Measurements from ENCODE around the gene EPB41.
"Not testable (repeated sequence)": the region's sequence is repeated elsewhere in the genome, so short reads cannot be mapped to it uniquely, and the experiment has no call there.

Gene EPB41

DNA sequence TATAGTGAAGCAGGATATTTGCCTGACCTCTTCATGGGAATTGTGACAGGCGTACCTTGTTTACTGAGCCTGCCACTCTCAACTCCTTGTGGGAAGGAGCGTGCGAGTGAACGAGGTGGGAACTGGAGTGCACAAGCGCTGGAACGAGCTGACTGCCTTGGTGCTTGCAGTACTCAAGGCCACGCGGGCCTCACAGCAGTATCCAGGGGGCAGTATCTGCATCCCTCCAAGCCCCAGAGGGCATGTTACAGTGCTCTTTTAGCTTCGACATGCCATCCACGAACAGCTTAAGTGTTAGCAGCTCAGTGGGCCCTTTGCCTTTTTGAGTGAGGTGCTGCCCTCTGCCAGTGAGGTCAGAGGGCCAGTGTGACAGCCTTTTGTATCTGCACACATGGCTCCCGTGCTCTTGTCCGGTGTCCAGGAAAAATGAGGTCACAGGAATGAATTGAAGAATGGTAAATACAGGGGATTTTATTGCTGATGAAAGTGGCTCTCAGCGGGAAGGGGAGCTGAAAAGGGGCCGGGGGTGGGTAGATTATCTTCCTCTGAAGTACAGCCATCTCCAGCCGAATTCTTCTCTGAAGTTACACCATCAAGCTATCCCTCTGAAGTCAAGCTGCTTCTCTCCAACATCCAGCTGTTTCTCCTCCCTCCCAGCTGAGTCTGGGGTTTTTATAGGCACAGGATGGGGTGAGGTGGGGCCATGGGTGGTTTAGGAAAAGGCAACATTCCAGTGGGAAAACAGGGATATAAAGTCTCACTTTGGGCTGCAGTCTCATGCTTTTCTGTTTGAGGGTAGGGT, 69.3 kb downstream of the EPB41 start:
- no peak for DNase-seq

DNA sequence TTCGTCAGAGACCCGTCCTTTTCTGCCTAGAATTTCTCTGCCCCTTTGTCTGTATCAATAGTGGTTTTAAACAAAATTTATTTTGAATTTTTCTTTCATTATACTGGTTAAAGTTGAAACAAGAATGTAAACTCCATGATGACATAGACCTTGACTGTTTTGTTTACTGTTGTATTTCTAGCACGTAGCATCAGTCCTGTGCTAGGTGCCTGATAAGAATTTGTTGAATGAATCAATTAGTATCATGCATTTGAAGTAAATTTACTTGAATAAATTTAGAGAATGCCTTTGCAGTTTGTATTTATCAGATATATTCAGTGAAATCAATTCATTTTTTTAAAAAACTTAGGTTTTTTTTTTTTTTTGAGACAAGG, 69.9 kb downstream of the EPB41 start:
- no peak for DNase-seq

DNA sequence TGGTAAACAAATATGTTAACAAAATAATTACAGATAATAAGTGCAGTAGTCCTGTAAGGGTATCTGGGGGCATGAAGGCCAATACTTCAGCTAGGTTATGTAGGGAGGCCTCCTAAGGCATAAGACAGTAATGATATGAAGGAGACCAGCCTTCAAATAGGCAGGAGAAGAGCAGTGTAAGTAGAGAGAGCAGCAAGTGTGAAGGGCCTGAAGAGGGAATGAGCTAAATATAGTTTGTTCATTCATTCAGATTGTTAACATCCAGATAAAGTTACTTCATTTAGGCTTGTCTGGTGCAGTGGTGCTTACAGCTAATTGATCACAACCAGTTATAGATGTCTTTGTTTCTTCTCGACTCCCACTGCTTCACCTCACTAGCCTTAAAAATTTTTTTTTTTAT, 71.1 kb downstream of the EPB41 start:
- no peak for DNase-seq

DNA sequence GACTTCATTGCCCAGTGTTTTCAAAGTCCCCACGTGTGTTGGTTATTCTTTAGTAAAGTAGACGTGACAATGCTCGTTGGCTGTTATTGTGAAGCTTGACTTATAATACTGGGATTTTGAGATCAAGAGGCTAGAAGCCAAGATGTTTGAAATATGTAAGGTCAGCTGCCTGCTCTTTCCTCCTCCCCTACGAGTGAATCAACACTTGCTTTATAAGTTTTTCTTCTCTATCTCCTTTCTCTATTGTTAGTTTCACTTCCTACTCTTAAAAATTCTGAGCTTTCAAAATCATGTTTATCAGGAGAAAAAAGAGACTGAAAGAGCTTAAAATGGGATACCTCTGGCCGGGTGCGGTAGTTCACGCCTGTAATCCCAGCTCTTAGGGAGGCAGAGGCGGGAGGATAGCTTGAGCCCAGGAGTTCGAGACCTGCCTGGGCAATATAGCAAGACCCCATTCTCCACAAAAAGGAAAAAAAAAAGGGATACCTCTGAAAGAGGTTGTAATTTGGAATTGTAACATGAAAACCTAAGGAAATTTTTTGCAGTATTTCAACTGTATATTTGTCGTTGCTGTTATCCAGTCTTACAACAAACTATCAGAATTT, 72.0 kb downstream of the EPB41 start:
- DNase-seq, result no peak

DNA sequence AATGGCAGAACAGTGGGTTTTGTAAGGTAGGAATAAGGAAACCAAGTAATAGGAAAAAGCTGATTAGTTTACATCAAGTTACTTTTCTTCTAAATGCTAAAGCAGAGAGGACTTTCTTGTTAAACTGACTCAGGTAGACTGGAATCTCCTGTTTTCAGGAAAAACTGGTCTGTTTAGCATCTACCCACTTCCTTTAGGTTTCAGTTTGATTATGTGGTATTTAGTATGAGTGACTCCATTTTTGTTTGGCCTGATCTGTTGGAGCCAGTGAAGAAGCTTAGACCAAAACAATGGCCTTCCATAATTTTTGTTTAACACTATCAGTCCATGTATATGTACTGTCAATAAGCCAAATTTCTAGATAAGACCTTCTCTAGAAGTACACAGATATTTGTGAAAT, 88.4 kb downstream of the EPB41 start:
- DNase-seq, result no peak

DNA sequence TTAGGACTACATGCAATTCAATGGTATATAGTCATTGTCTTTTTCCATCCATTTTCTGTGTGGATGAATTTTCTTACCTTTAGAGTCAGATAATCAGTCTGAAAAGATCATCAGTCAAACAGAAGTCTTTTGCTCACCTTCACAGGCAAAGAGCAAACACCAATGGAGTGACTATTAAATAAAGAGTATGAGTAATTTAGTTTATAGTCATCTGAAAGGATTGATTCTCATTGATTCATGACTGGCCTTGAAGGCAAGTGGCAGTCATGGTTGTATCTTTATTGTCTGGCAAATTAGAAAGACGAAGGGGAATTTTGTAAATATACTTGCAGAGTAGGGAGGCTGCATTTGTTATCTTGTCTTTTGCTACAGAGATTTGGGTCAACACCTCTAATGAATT, 89.9 kb downstream of the EPB41 start:
- DNase-seq, result no peak

DNA sequence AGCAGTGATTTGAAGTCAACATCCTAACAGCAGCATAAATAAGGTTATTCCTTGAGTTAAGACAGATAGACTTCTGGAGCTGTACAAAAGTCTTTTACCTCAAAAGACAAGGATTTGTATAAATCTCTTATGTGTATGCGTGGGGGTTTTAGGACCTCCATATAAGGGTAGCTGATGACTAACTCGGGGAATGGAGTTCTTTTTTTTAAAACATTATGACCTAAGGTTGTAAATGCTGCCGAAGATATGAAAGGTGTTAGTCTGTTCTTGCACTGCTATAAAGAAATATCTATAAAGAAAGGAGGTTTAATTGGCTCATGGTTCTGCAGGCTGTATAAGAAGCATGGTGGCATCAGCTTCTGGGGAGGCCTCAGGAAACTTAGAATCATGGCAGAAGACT, 90.4 kb downstream of the EPB41 start:
- no peak for DNase-seq

DNA sequence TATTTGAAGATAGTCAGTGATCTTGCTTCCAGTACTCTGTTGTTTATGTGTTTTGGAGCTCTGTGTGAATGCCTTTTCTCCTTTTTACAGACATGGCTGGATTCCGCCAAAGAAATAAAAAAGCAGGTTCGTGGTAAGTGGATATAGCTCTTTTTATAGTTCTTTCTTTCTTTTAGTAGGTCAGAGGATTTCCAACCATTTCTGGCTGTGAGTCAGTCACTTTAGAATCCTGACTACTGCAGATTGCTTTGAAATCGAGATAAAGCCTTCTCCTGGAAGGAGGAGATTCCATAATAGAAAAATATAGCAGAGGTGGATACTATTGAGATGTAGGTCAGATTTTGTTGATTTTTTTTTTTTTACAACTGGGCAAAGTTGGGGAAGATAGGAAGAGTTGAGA, 97.4 kb downstream of the EPB41 start:
- no peak for DNase-seq

DNA sequence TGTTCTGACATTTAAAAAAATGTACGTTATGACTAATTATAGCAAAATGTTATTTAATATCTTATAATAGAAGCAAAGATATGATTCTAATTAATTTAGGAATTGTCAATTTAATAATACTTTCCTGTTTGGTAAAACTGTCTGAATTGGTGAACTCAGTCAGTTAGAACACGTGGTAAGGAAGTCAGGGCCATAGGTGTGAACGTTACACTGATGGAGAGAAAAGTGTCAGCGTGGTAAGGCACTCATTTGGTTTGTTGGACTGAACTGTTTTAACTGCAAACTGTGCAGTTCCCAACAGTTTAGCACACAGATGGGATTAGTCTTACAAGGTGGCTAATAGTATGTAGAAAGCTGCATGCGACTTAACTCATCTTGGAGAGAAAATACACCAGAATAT, 102.9 kb downstream of the EPB41 start:
- DNase-seq, result no peak

DNA sequence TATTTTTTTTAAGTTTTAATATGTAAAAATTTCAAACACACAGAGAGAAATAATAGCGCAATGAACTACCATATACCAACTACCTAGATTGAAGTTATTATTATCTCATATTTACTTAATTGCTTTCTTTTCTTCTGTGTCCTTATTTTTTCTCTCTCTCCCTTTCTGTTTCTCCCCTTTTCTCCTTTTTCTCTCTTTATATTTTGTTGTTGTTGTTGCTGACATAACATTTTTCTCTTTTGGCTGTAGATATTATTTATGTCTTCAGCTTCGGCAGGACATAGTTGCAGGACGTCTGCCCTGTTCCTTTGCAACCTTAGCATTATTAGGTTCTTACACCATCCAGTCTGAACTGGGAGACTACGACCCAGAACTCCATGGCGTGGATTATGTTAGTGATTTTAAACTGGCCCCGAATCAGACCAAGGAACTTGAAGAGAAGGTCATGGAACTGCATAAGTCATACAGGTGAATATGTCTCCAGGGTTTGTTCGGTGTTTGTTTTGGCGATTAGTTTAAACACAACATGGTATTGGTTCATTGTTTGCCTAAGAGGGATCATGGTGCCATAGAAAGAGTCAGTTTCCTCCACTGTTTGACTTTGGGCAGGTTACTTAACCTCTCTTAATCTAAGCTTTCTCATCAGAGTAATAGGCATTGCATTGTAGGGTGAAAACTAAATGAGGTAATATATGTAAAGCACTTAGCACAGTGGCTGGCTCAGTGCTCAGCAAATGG, 103.8 kb downstream of the EPB41 start:
- no peak for DNase-seq

DNA sequence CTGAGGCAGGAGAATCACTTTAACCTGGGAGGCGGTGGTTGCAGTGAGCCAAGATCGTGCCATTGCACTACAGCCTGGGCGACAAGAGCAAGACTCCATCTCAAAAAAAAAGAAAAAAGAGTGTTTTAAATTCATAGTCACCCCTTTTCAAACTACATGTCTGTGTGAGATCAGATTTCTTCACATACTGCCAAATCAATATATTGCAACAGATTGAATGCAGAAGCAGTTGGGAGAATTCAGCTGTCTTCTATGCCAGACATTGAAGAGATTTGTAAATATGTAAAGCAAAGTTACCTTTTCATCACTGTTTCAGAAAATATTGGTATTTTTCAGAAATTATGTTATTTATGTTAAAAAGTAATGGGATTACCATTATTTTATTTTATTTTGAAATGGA, 108.3 kb downstream of the EPB41 start:
- DNase-seq, result no peak

DNA sequence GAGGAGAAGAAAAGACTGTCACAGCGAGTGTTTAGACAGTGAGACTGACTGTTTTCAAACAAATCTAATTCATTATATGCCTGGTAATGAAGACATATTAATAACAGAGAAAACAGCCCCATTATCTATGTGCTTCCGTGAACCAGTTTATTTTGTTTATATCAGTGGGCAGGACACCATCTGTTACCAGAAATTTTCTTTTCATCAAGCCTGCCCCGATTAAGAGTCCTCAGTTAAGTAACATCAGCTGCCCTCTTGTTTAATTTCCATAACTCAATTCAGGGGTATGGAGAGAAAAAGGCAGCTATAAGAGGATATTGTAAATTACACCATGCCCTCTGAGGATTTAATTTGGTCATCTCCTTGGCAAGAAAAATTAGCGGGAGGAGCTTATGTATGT, 115.3 kb downstream of the EPB41 start:
- no peak for DNase-seq

DNA sequence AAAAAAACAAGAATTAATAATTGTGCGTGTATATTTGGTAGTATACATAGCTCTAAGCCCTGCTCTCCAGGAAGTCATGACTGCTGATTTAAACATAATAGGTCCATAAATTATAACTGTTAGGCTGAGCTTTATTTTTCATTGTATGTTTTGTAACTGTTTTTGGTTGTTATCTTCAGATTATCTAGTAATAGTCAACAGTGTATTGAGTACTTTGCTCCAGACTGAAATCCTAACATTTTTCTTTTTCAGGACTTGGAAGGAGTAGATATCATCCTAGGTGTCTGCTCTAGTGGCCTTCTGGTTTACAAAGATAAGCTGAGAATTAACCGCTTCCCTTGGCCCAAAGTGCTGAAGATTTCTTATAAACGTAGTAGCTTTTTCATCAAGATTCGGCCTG, 118.5 kb downstream of the EPB41 start:
- no peak for DNase-seq

DNA sequence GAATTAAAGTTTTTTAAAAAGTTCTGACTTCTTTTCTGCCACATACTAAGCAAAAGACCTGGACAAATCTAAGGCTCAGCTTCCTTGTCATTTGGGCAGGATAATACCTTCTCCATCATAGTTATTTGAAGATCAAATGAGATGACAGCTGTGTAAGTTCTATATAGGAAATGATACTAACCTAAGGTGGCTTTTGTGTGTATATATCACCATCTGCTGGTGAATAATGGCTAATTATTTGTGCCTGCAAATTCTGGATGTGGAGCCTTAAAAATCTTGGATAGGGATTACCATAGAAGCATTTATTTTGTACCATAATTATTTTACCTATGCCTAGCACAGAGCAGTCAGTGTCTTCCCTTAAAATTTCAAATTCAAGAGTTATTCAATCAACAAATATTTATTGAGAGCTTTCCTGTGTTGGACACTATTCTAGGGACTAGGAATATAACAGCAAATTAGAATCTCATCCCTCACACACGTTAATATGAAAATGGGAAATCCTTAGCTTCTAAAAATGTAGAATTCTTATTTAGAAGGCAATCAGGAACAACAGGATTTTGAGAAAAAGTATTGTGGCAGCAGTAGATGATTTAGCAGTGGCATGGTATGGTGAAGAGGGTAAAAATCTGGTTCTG, 119.6 kb downstream of the EPB41 start:
- DNase-seq, result peak; percentile 39

DNA sequence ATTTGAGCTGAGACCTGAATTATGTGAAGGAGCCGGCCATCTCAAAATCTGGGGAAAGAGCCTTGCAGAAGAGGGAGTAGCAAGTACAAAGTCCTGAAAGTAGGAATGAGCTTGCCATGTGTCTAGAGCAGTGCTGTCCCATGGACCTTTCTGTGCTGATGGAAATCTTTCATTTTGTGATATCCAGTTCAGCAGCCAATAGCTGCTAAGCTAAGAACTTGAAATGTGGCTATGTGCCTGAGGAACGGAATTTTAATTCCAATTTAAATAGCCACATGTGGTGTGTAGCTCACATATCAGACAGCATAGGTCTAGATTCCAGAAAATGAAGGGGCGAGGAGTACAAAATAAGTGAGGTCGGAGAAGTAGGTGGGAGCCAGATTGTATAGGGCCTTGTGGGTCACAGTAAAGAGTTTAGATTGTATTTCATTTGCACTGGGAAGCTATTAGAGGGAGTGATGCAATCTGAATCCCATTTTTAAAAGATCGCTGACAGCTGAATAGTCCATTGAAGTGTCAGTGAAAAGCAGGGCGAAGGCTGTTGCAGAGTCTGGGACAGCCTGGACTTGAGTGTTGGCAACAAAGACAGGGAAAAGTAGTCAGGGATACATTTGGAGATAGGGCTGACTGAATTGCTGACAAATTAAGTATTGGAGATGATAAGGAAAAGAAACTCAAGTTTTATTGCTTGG, 129.1 kb downstream of the EPB41 start:
- no peak for DNase-seq

DNA sequence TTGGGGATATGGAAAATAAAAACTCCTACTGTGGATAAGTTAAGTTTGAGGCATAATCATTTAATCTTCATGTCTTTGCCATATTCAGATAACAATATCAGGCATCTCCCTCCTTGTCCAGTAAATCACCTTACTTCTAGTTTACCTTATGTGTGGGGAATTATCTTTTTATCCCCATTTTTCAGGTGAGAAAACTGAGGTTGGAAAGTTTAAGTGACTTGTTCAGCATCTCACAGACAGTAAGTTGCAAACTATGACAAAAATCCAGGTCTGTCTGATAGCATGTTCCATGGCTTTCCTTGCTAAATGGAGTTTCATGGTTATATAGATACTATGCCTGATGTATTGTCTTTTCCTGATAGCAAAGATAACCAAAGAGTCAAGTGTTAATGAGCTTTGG, 129.6 kb downstream of the EPB41 start:
- no peak for DNase-seq

DNA sequence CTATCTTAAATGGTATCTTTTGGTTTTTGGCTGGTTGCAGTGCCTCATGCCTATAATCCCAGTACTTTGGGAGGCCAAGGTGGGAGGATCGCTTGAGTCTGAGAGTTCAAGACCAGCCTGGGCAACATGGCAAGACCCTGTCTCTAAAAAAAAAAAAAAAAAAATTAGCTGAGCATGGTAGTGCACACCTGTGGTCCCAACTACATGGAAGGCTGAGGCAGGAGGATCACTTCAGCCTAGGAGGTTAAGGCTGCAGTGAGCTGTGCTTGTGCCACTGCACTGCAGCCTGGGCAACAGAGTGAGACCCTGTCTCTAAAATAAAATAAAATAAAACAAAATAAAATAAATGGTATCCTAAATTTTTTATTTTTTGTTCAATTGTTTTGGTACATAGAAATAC, 131.3 kb downstream of the EPB41 start:
- not testable (repeated sequence) for DNase-seq

DNA sequence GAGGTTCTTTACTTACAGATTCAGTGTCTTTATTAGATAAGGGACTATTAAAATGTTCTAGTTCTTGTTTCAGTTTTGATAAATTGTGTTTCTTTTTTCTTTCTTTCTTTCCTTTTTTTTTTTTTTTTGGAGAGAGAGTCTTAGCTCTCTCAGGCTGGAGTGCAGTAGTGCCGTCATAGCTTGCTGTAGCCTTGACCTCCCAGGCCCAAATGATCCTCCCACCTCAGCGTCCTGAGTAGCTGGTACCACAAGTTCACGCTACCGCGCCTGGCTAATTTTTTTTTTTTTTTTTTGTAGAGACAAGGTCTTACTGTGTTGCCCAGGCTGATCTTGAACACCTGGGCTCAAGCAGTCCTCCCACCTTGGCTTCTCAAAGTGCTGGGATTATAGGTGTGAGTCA, 132.8 kb downstream of the EPB41 start:
- no peak for DNase-seq

DNA sequence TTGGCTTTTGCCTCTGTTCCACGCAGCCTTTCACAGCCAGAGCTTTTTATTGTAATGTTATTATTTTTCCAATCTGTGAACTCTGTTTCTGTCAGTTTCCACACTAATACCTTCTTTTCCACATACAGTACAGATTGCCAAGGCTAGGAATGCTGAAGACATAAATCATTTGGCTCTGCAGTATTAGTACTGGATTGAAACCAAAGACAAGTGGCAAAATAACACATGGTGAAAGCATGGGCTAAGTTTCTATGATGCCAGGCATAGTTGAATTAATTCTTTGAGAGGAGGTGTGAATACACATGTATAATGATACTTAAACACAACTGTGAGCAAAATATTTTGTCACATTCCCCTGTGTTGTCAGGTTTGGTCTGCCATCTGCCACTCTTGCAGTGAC, 135.8 kb downstream of the EPB41 start:
- no peak for DNase-seq

DNA sequence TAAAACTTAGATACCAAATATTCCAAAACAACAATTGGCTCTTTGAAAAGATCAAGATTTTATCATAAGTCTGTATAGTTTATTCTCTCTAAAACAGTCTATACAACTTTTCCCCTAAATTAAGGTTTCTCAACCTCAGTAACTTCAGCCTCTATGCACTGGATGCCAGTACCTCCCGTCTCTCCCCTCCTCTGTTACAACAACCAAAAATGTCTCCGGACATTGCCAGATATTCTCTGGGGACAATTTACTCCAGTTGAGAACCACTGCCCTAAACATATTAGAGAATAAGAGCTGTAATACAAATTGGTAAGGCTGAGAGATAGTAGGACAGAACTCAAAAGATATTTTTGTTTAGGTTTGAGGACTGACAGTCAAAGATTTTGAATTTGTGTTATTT, 137.7 kb downstream of the EPB41 start:
- no peak for DNase-seq

DNA sequence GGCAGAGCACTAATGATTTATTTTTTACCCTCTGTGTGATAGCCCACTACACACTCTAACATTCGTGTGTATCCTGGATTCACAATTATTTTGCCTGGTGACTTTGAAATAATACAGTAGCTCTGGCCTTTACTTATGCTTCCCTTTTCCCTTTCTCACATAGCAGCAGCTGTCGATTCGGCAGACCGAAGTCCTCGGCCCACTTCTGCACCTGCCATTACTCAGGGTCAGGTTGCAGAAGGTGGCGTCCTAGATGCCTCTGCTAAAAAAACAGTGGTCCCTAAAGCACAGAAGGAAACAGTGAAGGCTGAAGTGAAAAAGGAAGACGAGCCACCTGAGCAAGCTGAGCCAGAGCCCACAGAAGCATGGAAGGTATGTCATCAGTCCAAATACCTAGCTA, 138.6 kb downstream of the EPB41 start:
- DNase-seq, result peak; percentile 35

DNA sequence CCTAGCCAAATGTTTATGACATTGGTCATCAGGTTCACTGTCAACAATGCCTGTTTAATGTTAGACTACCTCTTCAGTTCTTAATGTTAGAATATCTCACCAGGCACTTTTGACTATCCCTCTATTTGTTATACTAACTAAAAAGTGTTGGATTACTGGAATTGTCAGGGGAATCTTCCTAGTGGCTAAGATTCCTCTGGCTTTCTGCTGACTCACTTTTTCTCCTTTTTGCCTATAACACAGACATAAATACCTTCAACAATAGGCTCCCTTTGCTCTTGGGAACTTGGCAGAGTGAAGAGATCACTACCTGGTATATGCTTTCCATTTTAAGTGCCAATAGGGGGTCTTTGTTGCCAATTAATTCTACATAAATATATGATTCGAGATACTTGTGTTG, 140.8 kb downstream of the EPB41 start:
- DNase-seq, result no peak

DNA sequence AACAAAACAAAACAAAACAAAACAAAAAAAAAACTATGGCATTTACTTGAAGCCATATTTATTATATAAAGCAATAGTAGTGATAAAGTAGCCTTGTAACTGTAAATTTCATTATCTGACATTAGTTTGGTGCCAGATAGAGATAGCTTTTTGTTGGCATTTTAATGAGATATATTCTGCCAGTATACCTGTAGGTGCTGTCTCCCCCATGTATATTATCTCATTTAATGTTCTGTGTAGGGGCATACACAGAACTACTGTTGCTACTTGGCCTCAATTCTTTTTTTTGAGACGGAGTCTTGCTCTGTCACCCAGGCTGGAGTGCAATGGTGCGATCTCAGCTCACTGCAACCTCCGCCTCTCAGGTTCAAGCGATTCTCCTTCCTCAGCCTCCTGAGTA, 141.9 kb downstream of the EPB41 start:
- no peak for DNase-seq

Measured in NCI-H2171 (cell line).